Motor neuron (in vitro differentiated cells): ENCODE data around the gene SNRNP35. TPM values are rescaled to one million over a fixed set of nuclear protein-coding genes. Genes with fewer than 3 reads are reported as not detected.
A peak's percentile ranks its signal among the peaks of the same experiment; 100 is the strongest.
"Not testable (repeated sequence)": the region's sequence is repeated elsewhere in the genome, so short reads cannot be mapped to it uniquely, and the experiment has no call there.

Experiments
- ATAC-seq, 8 experiments: fragments of 200-7000 bp; cut with Tn5 transposase; replicated peaks in 6 of 8; 2 replicates each; pipeline ENCODE4 v1.8.0; 2021; ENCODE audit warnings: mild to moderate bottlenecking in 8 of 8, moderate library complexity in 8 of 8
- H3K27ac ChIP-seq, 2 donors: fragments of 250-450 bp; sonication (Bioruptor Pico); 2 replicates each; pipeline ENCODE4 v1.9.0; 2021; ENCODE audit warnings: antibody characterized with exemption in 2 of 2, mild to moderate bottlenecking in 2 of 2, moderate library complexity in 1 of 2
- H3K4me1 ChIP-seq, 2 donors: fragments of 250-450 bp; sonication (Bioruptor Pico); replicated peaks in 1 of 2; 2 replicates each; pipeline ENCODE4 v1.6.1; 2021; ENCODE audit warnings: antibody characterized with exemption in 2 of 2, mild to moderate bottlenecking in 2 of 2, moderate library complexity in 1 of 2
- H3K4me3 ChIP-seq, 5 donors: fragments of 250-450 bp; sonication (Bioruptor Pico); 2 replicates each; pipeline ENCODE4 v1.9.0; 2021; ENCODE audit warnings: antibody characterized with exemption in 5 of 5, mild to moderate bottlenecking in 5 of 5, moderate library complexity in 4 of 5
- WGBS, 10 experiments: fragments of 450-650 bp; shearing (Covaris generic); methylation state at CpG; one replicate each; pipeline ENCODE4 v1.0.0; 2022; 5-methylcytosine and 5-hydroxymethylcytosine counted together
- in situ Hi-C, 9 experiments: fragments of 400-800 bp; cut with MboI; loops; one replicate each; pipeline ENCODE4 v1.15.0; 2021; ENCODE audit warnings: low sequenced_read_pairs in 9 of 9, low pct_unique_long_range_greater_than_20kb in 2 of 9; ENCODE audit not compliant: unreplicated experiment in 9 of 9
- total RNA-seq, 8 experiments: library from RNA; unstranded; fragments of 300-600 nt; gene quantifications; 2 replicates each; pipeline versions ENCODE4 v1.2.3 to v1.2.4, GENCODE V29; 2022

SNRNP35 gene
- total RNA-seq, 8 experiments from 2014 or later, result 15.7 to 38.5 (median 23.7) TPM

GRCh38 chr12:123465084-123465483, 7.1 kb downstream of the SNRNP35 start:
- no peak for ATAC-seq
- no peak overlapping the region for H3K27ac ChIP-seq
- no peaks in the 10 kb centered on the region for H3K4me1 ChIP-seq
- no peak overlapping the region for H3K4me3 ChIP-seq
- in situ Hi-C loops, result no loop called here
- 42 to 100% (median 80%) methylated on average over 1 to 4 of the region's 4 CpGs; no CpG with 5 or more reads in 3 of the 10 experiments for WGBS, 10 experiments

DNA sequence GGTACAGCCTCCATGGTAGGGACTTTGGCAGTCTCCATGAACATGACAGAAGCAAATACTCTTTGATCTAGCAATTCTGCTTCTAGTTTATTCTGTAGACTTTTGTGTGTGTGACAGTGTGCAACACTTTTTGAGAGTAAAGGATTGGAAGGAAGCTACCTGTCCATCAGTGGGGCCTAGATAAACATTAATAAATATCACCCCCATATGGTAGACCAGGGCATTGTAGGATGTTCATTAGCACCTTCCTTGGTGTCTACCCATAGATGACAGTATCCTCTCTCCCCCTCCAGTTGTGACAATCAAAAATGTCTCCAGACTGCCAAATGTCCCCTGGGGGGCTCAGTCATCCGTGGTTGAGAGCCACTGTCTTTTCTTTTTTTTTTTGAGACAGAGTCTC, 10.8 kb downstream of the SNRNP35 start:
- no peak overlapping the region for H3K4me3 ChIP-seq
- H3K4me1 ChIP-seq, result no peaks in the 10 kb centered on the region
- H3K27ac ChIP-seq, result no peak overlapping the region
- peak in 1 of 8 experiments; percentile 34 for ATAC-seq
- 17 to 67% methylated on average over 1 of the region's 1 CpG; no CpG with 5 or more reads in 8 of the 10 experiments for WGBS, 10 experiments
- in situ Hi-C loops, result no loop called here

DNA sequence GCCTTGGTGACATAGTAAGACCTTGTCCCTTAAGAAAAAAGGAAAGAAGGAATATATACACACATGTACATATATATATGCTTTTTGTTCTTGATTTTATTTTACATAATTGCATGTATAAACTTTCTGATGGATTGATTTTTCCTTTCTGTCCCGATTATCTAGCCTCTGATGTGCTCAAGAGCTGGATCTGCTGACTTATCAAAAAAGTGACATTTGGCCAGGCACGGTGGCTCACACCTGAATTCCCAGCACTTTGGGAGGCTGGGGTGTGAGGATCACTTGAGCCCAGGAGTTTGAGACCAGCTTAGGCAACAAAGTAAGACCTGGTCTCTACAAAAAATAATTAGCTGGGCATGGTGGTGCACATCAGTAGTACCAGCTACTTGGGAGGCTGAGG, 12.0 kb downstream of the SNRNP35 start:
- 79 to 100% (median 96%) methylated on average over 1 to 2 of the region's 2 CpGs; no CpG with 5 or more reads in 4 of the 10 experiments for WGBS, 10 experiments
- Histone ChIP-seq H3K27ac (no peak overlapping the region), H3K4me3 (no peak overlapping the region), H3K4me1 (no peaks in the 10 kb centered on the region)
- ATAC-seq, result no peak
- in situ Hi-C loops, result no loop called here

GRCh38 chr12:123471374-123472068, 13.6 kb downstream of the SNRNP35 start:
- no peak overlapping the region for H3K4me3 ChIP-seq
- ATAC-seq, result peak in 3 of 8 experiments; percentile 12 to 67 (median 32)
- no peaks in the 10 kb centered on the region for H3K4me1 ChIP-seq
- no peak overlapping the region for H3K27ac ChIP-seq
- 80 to 100% (median 94%) methylated on average over 1 to 5 of the region's 8 CpGs; no CpG with 5 or more reads in 3 of the 10 experiments for WGBS, 10 experiments
- in situ Hi-C loops, result no loop called here

- Histone ChIP-seq H3K4me1 (no peaks in the 10 kb centered on the region), H3K4me3 (no peak overlapping the region), H3K27ac (no peak overlapping the region)
- in situ Hi-C loops, result no loop called here
- no peak for ATAC-seq
- 81 to 100% (median 92%) methylated on average over 2 to 10 of the region's 12 CpGs; no CpG with 5 or more reads in 4 of the 10 experiments for WGBS, 10 experiments
Observed at GRCh38 chr12:123472438-123472849, 14.5 kb downstream of the SNRNP35 start.

DNA sequence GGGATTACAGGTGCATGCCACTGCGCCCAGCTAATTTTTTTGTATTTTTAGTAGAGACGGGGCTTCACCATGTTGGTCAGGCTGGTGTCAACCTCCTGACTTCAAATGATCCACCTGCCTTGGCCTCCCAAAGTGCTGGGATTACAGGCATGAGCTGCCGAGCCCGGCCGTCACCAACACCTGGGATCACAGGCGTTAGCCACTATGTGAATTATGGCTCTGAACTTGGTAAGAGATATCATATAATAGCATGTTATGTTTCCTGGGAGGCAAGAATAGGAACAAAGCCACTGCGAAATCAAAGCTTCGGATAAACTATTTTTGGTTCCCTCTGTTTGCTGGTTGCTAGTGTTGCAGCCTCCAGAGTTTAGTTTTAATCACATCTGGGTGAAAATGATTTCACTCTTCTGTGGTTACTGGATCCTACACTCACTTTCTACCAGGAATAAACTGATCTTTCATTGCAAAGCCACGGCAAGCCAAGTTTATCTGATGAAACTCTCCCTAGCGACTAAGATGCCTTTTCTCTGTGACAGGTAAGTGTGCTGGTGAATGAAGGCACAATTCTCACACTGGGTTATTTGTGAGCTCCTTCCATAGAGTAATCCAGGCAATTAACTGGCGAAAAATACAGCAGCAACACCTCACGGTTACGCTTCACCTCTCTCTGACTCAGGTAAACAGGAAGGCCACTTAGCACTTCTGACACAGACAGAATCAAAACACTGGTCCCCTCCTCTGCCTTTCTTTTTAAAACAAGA, 16.7 kb downstream of the SNRNP35 start:
- no peaks in the 10 kb centered on the region for H3K4me1 ChIP-seq
- WGBS, 10 experiments, result 80 to 100% (median 92%) methylated on average over 1 to 11 of the region's 13 CpGs
- no peak overlapping the region for H3K27ac ChIP-seq
- in situ Hi-C loops, result no loop called here
- ATAC-seq, result no peak
- no peak overlapping the region for H3K4me3 ChIP-seq

DNA sequence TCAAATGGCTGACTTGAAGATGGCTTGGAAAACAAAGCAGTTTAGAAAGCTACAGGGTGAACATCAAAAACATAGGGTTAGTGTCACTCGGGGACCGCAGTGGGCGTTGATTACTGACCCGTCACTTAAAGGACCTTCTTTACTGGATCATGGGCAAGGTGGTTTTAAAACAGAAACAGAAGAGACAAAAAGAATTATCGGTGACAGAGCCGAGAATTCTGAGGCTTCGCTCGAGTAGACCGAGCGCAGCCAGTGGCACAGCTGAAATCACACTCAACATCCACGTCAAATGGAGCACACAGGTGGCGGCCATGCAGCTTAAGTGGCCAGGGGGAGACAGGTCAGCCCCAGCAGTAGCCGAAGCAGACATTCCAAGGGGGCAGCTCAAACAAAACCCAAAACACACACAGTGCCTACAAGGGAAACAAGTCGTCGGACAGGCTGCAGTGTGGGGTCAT, 17.3 kb downstream of the SNRNP35 start:
- ATAC-seq, result no peak
- no peak overlapping the region for H3K27ac ChIP-seq
- WGBS, 10 experiments, result 80 to 100% (median 94%) methylated on average over 3 to 13 of the region's 15 CpGs; no CpG with 5 or more reads in 2 of the 10 experiments
- H3K4me3 ChIP-seq, result no peak overlapping the region
- H3K4me1 ChIP-seq, result no peaks in the 10 kb centered on the region
- in situ Hi-C loops, result no loop called here

DNA sequence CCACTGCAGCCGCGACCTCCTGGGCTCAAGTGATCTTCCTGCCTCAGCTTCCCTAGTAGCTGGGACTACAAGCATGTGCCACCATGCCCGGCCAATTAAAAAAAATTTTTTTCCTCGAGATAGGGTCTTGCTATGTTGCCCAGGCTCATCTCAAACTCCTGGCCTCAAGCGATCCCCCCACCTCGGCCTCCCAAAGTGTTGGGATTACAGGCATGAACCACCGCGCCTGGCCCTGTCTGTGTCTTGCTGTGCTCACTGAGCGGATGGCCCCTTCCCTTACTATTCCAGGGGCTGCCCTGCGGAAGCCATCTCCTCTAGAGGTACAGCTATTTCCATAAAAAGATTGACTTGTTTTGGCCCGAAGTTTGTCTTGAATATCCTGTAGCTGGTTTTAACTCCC, 20.1 kb downstream of the SNRNP35 start:
- 78 to 96% (median 93%) methylated on average over 2 to 6 of the region's 11 CpGs; no CpG with 5 or more reads in 4 of the 10 experiments for WGBS, 10 experiments
- no peak for ATAC-seq
- H3K27ac ChIP-seq, result no peak overlapping the region

GRCh38 chr12:123478762-123479161, 20.8 kb downstream of the SNRNP35 start:
- Histone ChIP-seq H3K27ac (no peak overlapping the region), H3K4me1 (no peaks in the 10 kb centered on the region), H3K4me3 (no peak overlapping the region)
- in situ Hi-C loops, result no loop called here
- WGBS, 10 experiments, result 100% methylated on average over 1 of the region's 10 CpGs; no CpG with 5 or more reads in 8 of the 10 experiments
- peak in 1 of 8 experiments; percentile 13 for ATAC-seq

More for the DNA sequence above, 20.1 kb downstream of the SNRNP35 start:
- H3K4me1 ChIP-seq, result no peaks in the 10 kb centered on the region
- in situ Hi-C loops, result no loop called here
- no peak overlapping the region for H3K4me3 ChIP-seq

GRCh38 chr12:123479442-123480180, 21.7 kb downstream of the SNRNP35 start:
- no peaks in the 10 kb centered on the region for H3K4me1 ChIP-seq
- no peak overlapping the region for H3K27ac ChIP-seq
- in situ Hi-C loops, result no loop called here
- no peak overlapping the region for H3K4me3 ChIP-seq
- ATAC-seq, result no peak
- 50 to 100% (median 93%) methylated on average over 1 to 9 of the region's 14 CpGs; no CpG with 5 or more reads in 1 of the 10 experiments for WGBS, 10 experiments

- in situ Hi-C loops, H3K4me1 ChIP-seq, ATAC-seq, H3K4me3 ChIP-seq, H3K27ac ChIP-seq: not testable (repeated sequence)
- 60 to 100% (median 96%) methylated on average over 1 to 3 of the region's 5 CpGs; no CpG with 5 or more reads in 4 of the 10 experiments for WGBS, 10 experiments
Observed at GRCh38 chr12:123481251-123481650, 23.3 kb downstream of the SNRNP35 start.

GRCh38 chr12:123482876-123483275, 24.9 kb downstream of the SNRNP35 start:
- Histone ChIP-seq H3K4me1 (no peaks in the 10 kb centered on the region), H3K27ac (no peak overlapping the region), H3K4me3 (no peak overlapping the region)
- no peak for ATAC-seq
- WGBS, 10 experiments, result 80 to 100% (median 97%) methylated on average over 2 to 6 of the region's 6 CpGs; no CpG with 5 or more reads in 7 of the 10 experiments
- in situ Hi-C loops, result no loop called here
